ENCODE results near the gene BAG2. TPM values are rescaled to one million over a fixed set of nuclear protein-coding genes. Genes with fewer than 3 reads are reported as not detected.

BAG2 gene
- total and polyA plus RNA-seq, 2 of the 13 experiments (the other 11 are each of a cell fraction or from before 2014, with no cell fraction given): 5.7 to 15.1 TPM

- TF ChIP-seq RFXAP (CRISPR knock-in tag; IDR thresholded peaks at IDR 0.05; ENCODE audit: borderline replicate concordance) (no peak), HDAC6 (IDR thresholded peaks at IDR 0.05; ENCODE audit: low read depth, low read length) (0 out of 2 replicates have a peak, but pooled peaks have one; percentile 36), MAFF (IDR thresholded peaks at IDR 0.05; ENCODE audit: low read depth, low read length) (no peak), ZFYVE20 (CRISPR knock-in tag; IDR thresholded peaks at IDR 0.05; ENCODE audit: borderline replicate concordance, low read depth) (no peak), FOSL2 (CRISPR knock-in tag; IDR thresholded peaks at IDR 0.05) (0 out of 2 replicates have a peak, but pooled peaks have one; percentile 16), SSRP1 (CRISPR knock-in tag; IDR thresholded peaks at IDR 0.05) (peak; percentile 35; the same call in 1 of the 2 replicates), ZNF792 (CRISPR knock-in tag; IDR thresholded peaks at IDR 0.05) (peak; percentile 2; the same call in 1 of the 2 replicates), MBNL3 (CRISPR knock-in tag; conservative IDR thresholded peaks at IDR 0.05) (no peak), MBD4 (IDR thresholded peaks at IDR 0.05; ENCODE audit: borderline replicate concordance, low read length) (peak; percentile 75; the same call in 1 of the 2 replicates)
Measured at GRCh38 chr6:57173056-57173885, 1.1 kb downstream of the BAG2 start (continued).

DNA sequence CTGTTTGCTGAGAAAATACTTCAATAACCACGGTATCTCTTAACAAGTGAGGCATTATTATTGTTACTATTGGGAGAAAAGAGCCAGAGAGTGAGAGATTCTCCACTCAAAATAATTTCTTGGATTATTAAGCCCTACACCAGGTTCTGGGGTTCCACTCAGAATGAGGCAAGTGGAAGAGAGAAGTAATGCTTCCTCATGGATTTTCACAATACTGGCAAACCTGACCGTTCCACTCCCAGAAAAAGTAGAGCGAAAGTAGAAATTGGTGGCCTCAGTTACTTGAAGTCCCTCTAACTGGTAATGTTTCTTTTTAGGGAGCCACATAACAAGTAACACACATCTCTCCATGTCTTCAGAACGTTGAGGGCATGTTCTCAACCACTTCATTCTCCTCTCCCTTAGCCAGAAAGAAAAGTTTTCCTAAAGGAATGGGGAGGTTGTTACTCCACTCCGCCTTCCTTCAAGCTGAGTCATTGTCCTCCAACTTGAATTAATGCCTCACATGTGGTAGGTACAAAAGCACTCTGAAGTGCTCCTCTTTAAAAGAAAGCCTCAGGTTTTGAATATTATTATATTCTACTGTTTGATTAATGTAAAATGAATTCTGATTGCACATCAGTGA, 1.9 kb downstream of the BAG2 start:
- in situ Hi-C loops (cut with HindIII; ENCODE audit: extremely low pct_ligation_motif_present, low pct_unique_long_range_greater_than_20kb): no loop called here
- peaks cover 64% of the 10 kb centered on the region for H3K79me2 ChIP-seq (ENCODE audit: insufficient read depth, low read length)
- peak; percentile 60 for DNase-seq (ENCODE audit: low spot score)
- H3K9me3 ChIP-seq (ENCODE audit: low read length): no peaks in the 10 kb centered on the region
- no TSS peak for BruUV-seq (replicated peaks)
- intact Hi-C loops (cut with micrococcal nuclease; ENCODE audit: unreplicated experiment): loop anchor here (2.0 to 5.0 kb wide), 6 partner anchors 31 to 272 kb away; partner anchors contain the start of genes BEND6, PRIM2 and RAB23
- H3K9ac ChIP-seq (ENCODE audit: insufficient read depth, low read depth, low read length): peak overlapping the region; percentile 89
- WGBS (ENCODE audit: low lambda C conversion rate): 13% methylated on average over 5 of the region's 5 CpGs
- ChIA-PET POLR2A (no interaction called here), CTCF (ENCODE audit: low intra/inter-chr PET ratio, low total read pairs) (no interaction called here)
- no peak for ATAC-seq
- peak overlapping the region; percentile 94 for H3K27ac ChIP-seq (ENCODE audit: extremely low read length, insufficient read depth, low read length)
- peak overlapping the region; percentile 69 to 90 (median 72) for H3K4me3 ChIP-seq (replicated peaks in 1 of 3; ENCODE audit: insufficient read depth in 1 of 3, low read depth in 2 of 3, low read length in 3 of 3)
- peak overlapping the region; percentile 97 for H3K4me2 ChIP-seq (ENCODE audit: low read depth, low read length)
- H4K20me1 ChIP-seq (ENCODE audit: insufficient read depth, low read length): no peaks in the 10 kb centered on the region
- H3K27me3 ChIP-seq (ENCODE audit: control insufficient read depth in 1 of 2, insufficient read depth in 2 of 2, low read length in 2 of 2): no peaks in the 10 kb centered on the region; a peak in 1 of 5 replicates
- no peak overlapping the region for H2AFZ ChIP-seq (ENCODE audit: low read length)
- H3K36me3 ChIP-seq (replicated peaks in 1 of 2; ENCODE audit: control insufficient read depth in 1 of 2, insufficient read depth in 2 of 2, low read length in 2 of 2): no peaks in the 10 kb centered on the region; a peak in 3 of 5 replicates
- FAIRE-seq: no peak
- peaks cover 51% of the 10 kb centered on the region for H3K4me1 ChIP-seq (ENCODE audit: insufficient read depth, low read length)
- TF ChIP-seq POLR2G (IDR thresholded peaks at IDR 0.05; ENCODE audit: low read depth, low read length) (peak; percentile 45; the same call in 1 of the 2 replicates), ZNF784 (CRISPR knock-in tag; IDR thresholded peaks at IDR 0.05; ENCODE audit: borderline replicate concordance) (peak; percentile 20; the same call in 1 of the 2 replicates), HOXA5 (CRISPR knock-in tag; IDR thresholded peaks at IDR 0.05) (no peak), KAT8 (CRISPR knock-in tag; IDR thresholded peaks at IDR 0.05) (0 out of 2 replicates have a peak, but pooled peaks have one; percentile 2), EP300 (IDR thresholded peaks at IDR 0.05; ENCODE audit: low read depth in 2 of 2, low read length in 2 of 2) (no peak), EP300 (CRISPR knock-in tag; IDR thresholded peaks at IDR 0.05; ENCODE audit: borderline replicate concordance) (no peak)
- TF ChIP-seq, protein P1, sequence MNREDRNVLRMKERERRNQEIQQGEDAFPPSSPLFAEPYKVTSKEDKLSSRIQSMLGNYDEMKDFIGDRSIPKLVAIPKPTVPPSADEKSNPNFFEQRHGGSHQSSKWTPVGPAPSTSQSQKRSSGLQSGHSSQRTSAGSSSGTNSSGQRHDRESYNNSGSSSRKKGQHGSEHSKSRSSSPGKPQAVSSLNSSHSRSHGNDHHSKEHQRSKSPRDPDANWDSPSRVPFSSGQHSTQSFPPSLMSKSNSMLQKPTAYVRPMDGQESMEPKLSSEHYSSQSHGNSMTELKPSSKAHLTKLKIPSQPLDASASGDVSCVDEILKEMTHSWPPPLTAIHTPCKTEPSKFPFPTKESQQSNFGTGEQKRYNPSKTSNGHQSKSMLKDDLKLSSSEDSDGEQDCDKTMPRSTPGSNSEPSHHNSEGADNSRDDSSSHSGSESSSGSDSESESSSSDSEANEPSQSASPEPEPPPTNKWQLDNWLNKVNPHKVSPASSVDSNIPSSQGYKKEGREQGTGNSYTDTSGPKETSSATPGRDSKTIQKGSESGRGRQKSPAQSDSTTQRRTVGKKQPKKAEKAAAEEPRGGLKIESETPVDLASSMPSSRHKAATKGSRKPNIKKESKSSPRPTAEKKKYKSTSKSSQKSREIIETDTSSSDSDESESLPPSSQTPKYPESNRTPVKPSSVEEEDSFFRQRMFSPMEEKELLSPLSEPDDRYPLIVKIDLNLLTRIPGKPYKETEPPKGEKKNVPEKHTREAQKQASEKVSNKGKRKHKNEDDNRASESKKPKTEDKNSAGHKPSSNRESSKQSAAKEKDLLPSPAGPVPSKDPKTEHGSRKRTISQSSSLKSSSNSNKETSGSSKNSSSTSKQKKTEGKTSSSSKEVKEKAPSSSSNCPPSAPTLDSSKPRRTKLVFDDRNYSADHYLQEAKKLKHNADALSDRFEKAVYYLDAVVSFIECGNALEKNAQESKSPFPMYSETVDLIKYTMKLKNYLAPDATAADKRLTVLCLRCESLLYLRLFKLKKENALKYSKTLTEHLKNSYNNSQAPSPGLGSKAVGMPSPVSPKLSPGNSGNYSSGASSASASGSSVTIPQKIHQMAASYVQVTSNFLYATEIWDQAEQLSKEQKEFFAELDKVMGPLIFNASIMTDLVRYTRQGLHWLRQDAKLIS (CRISPR knock-in tag; IDR thresholded peaks at IDR 0.05): 0 out of 2 replicates have a peak, but pooled peaks have one; percentile 51

Measured in HepG2 (cell line).